ENCODE results near the gene FBXO17. TPM values are rescaled to one million over a fixed set of nuclear protein-coding genes. Genes with fewer than 3 reads are reported as not detected.

The FBXO17 gene
- total and polyA plus RNA-seq, 2 of the 13 experiments (the other 11 are each of a cell fraction or from before 2014, with no cell fraction given) = 22.1 to 58.7 TPM

GRCh38 chr19:38956264-38956663, 19.3 kb downstream of the FBXO17 start (continued):
- no peak for TF ChIP-seq ZMYM4 (CRISPR knock-in tag; IDR thresholded peaks at IDR 0.05)
- no peak for TF ChIP-seq ZNF589 (CRISPR knock-in tag; conservative IDR thresholded peaks at IDR 0.05)
- no peak for TF ChIP-seq ZNF10 (CRISPR knock-in tag; IDR thresholded peaks at IDR 0.05; ENCODE audit: borderline replicate concordance, low read depth)
- no peak for TF ChIP-seq ZNF354B (CRISPR knock-in tag; IDR thresholded peaks at IDR 0.05)
- no peak for TF ChIP-seq GATAD2A (CRISPR knock-in tag; IDR thresholded peaks at IDR 0.05)

- no peak for ATAC-seq
- Histone ChIP-seq H3K36me3 (replicated peaks in 1 of 2; ENCODE audit: control insufficient read depth in 1 of 2, insufficient read depth in 2 of 2, low read length in 2 of 2) (peaks cover 1 to 3% of the 10 kb centered on the region in 2 experiments; a peak in 3 of 5 replicates), H3K9me3 (ENCODE audit: low read length) (no peaks in the 10 kb centered on the region), H2AFZ (ENCODE audit: low read length) (no peak overlapping the region), H4K20me1 (ENCODE audit: insufficient read depth, low read length) (peaks cover 8% of the 10 kb centered on the region; the same call in 1 of the 2 replicates), H3K27ac (ENCODE audit: extremely low read length, insufficient read depth, low read length) (no peak overlapping the region), H3K4me2 (ENCODE audit: low read depth, low read length) (no peak overlapping the region), H3K27me3 (ENCODE audit: control insufficient read depth in 1 of 2, insufficient read depth in 2 of 2, low read length in 2 of 2) (no peaks in the 10 kb centered on the region), H3K4me1 (ENCODE audit: insufficient read depth, low read length) (peaks cover 34% of the 10 kb centered on the region), H3K4me3 (replicated peaks in 1 of 3; ENCODE audit: insufficient read depth in 1 of 3, low read depth in 2 of 3, low read length in 3 of 3) (no peak overlapping the region), H3K9ac (ENCODE audit: insufficient read depth, low read depth, low read length) (no peak overlapping the region), H3K79me2 (ENCODE audit: insufficient read depth, low read length) (no peaks in the 10 kb centered on the region)
- ChIA-PET CTCF (ENCODE audit: low intra/inter-chr PET ratio, low total read pairs) (no interaction called here), POLR2A (interaction anchor here (1.3 to 1.5 kb wide), 2 partner anchors 22 to 23 kb away, joined by 4 to 10 read pairs; partner anchors contain the start of genes FBXO17, MRPS12 and SARS2)
- DNase-seq (ENCODE audit: low spot score) = no peak
- BruUV-seq (replicated peaks) = no TSS peak
- no peak for FAIRE-seq
- intact Hi-C loops (cut with micrococcal nuclease; ENCODE audit: unreplicated experiment) (no loop called here), in situ Hi-C loops (cut with HindIII; ENCODE audit: extremely low pct_ligation_motif_present, low pct_unique_long_range_greater_than_20kb) (no loop called here)
- TF ChIP-seq CEBPZ (IDR thresholded peaks at IDR 0.05; ENCODE audit: low read length) (no peak), NONO (IDR thresholded peaks at IDR 0.05) (no peak), NONO (CRISPR knock-in tag; conservative IDR thresholded peaks at IDR 0.05) (0 out of 2 replicates have a peak, but pooled peaks have one; percentile 28), NCOA1 (CRISPR knock-in tag; IDR thresholded peaks at IDR 0.05) (no peak), ZNF430 (CRISPR knock-in tag; IDR thresholded peaks at IDR 0.05) (0 out of 2 replicates have a peak, but pooled peaks have one; percentile 16)
- 89% methylated on average over 4 of the region's 4 CpGs for WGBS (ENCODE audit: low lambda C conversion rate)
Observed at GRCh38 chr19:38953677-38954076, 21.9 kb downstream of the FBXO17 start.
